GM12875 (cell line): ENCODE data around the gene PLD4.

ENCODE experiments used
- H3K4me3 ChIP-seq: one replicate; pipeline ENCODE4 v1.5.1; 2011; ENCODE audit warnings: low read depth, low read length, control low read depth
- TF ChIP-seq, protein P1 (sequence below): IDR thresholded peaks from 2 replicates; pipeline ENCODE4 v1.5.1; 2011; ENCODE audit warnings: low read depth, mild to moderate bottlenecking, control low read depth, inconsistent platforms, low read length, moderate library complexity, borderline replicate concordance; ENCODE audit not compliant: insufficient read depth

The PLD4 gene

DNA sequence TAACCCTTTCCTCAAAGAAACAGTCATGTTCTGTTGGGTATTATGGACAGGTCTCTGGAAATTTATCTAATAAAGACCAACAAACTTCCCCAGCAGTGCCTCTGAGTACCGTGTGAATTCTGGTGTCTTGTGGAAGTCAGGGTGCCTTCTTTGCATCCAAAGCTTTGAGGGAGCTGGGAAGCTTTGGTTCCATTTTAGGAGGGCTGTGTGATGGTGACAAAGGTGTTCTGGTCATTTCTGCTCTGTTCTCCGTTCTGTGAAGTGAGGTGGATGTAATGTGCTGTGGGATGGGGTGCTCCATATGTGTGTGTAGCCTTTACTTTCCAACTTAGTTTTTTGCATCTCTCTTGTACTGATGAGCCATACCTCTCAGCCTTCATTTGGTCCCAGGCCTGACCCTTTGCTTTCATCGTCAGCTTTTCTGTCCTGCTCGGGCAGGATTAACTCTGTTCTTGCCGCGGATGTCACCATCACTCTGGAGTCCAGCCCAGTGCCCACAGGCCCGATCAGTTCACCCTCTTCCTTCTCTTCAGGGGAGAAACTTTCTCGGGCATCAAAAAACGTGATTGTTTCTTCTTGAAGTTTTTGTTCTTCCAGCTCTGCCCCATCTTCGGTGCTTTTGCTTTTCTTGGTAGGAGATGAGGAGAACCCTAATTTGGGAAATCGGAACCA lies 13.2 kb downstream of the PLD4 start:
- TF ChIP-seq, protein P1, sequence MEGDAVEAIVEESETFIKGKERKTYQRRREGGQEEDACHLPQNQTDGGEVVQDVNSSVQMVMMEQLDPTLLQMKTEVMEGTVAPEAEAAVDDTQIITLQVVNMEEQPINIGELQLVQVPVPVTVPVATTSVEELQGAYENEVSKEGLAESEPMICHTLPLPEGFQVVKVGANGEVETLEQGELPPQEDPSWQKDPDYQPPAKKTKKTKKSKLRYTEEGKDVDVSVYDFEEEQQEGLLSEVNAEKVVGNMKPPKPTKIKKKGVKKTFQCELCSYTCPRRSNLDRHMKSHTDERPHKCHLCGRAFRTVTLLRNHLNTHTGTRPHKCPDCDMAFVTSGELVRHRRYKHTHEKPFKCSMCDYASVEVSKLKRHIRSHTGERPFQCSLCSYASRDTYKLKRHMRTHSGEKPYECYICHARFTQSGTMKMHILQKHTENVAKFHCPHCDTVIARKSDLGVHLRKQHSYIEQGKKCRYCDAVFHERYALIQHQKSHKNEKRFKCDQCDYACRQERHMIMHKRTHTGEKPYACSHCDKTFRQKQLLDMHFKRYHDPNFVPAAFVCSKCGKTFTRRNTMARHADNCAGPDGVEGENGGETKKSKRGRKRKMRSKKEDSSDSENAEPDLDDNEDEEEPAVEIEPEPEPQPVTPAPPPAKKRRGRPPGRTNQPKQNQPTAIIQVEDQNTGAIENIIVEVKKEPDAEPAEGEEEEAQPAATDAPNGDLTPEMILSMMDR = no peak

GRCh38 chr14:104938436-104938835 lies 13.8 kb downstream of the PLD4 start:
- TF ChIP-seq, protein P1 = no peak
- H3K4me3 ChIP-seq = no peak overlapping the region

More for the DNA sequence above, 13.2 kb downstream of the PLD4 start:
- H3K4me3 ChIP-seq = no peak overlapping the region

GRCh38 chr14:104938960-104939359 lies 14.3 kb downstream of the PLD4 start:
- H3K4me3 ChIP-seq = no peak overlapping the region
- TF ChIP-seq, protein P1 = no peak

DNA sequence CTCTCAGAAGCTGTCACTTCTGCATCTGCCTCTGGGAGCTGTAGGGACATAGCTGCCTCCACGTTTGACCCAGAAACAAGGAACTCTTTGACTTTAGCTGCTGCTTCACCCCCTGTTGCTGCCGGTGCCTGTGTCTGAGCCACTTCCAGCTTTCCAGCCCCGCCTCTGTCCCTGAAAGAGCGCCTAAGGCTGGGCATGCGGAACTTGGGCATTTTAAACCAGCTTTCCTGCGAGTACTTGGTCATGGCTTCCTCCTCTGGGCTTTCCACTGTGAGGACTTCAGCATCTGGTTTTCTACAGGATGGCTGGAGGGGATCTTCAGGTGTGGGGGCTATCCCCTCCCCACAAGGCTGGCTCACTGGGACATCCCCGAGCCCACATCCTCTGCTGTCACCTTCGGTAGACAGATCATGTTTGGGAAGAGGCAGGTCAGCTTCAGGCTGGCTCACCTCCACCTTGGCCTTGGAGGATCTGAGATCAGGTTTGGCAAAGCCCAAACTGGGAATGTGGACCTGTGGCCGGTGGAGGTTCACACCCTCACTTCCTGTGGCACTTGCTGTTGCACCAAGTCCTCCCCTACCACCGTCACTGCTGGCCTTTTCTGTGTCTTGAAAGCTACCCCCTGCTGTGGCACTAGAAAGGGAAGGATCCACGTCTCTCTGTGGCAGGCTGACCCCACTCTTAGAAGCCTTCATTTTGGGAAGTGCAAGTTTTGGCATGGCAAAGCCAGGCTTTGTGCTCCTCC lies 15.2 kb downstream of the PLD4 start:
- TF ChIP-seq, protein P1 = no peak
- no peak overlapping the region for H3K4me3 ChIP-seq

- TF ChIP-seq, protein P1 = no peak
- H3K4me3 ChIP-seq = no peak overlapping the region
Observed at GRCh38 chr14:104940526-104941150, 16.0 kb downstream of the PLD4 start.

GRCh38 chr14:104941508-104942365 lies 17.1 kb downstream of the PLD4 start:
- TF ChIP-seq, protein P1 = no peak
- H3K4me3 ChIP-seq = no peak overlapping the region
